Bronchial epithelial cell (primary cell): ENCODE data around the gene NAMPT. TPM values are rescaled to one million over a fixed set of nuclear protein-coding genes. Genes with fewer than 3 reads are reported as not detected.

Experiments used
- DNase-seq: peaks from one replicate; pipeline ENCODE4 v3.0.0-alpha.2; 2010; ENCODE audit warnings: low read depth
- FAIRE-seq: peaks from 2 replicates; lab custom pipeline; 2011; peaks lifted over from hg19 to GRCh38; lab: Jason Lieb, UNC
- H3K27me3 ChIP-seq: 2 replicates; pipeline ENCODE4 v1.5.1; 2011; ENCODE audit warnings: low read length; ENCODE audit not compliant: control insufficient read depth, insufficient read depth
- H3K36me3 ChIP-seq: 2 replicates; pipeline ENCODE4 v1.5.1; 2011; ENCODE audit warnings: low read length; ENCODE audit not compliant: control insufficient read depth, insufficient read depth
- H3K4me3 ChIP-seq: 2 replicates; pipeline ENCODE4 v1.5.1; 2011; ENCODE audit warnings: mild to moderate bottlenecking, low read depth, low read length, control low read depth
- CTCF ChIP-seq: IDR thresholded peaks from 2 replicates; pipeline ENCODE4 v1.5.1; 2011; ENCODE audit warnings: mild to moderate bottlenecking, moderate library complexity, low read length, control low read depth, inconsistent platforms; ENCODE audit not compliant: insufficient read depth, severe bottlenecking
- total RNA-seq: library from RNA; depleted of rRNA; stranded (reverse); fragments of >200 nt; gene quantifications from 2 replicates; pipeline ENCODE4 v1.2.1, GENCODE V29; 2014

The NAMPT gene
- total RNA-seq, 1 donor from 2014 or later = 175 TPM

GRCh38 chr7:106281585-106282318, 3.0 kb downstream of the NAMPT start:
- no peaks in the 10 kb centered on the region for H3K27me3 ChIP-seq
- H3K36me3 ChIP-seq = peaks cover 5% of the 10 kb centered on the region
- TF ChIP-seq CTCF = no peak
- no peak for DNase-seq
- no peak overlapping the region for H3K4me3 ChIP-seq
- no peak for FAIRE-seq

- no peaks in the 10 kb centered on the region for H3K27me3 ChIP-seq
- no peak for FAIRE-seq
- no peak for DNase-seq
- no peak overlapping the region for H3K4me3 ChIP-seq
- H3K36me3 ChIP-seq = peaks cover 8% of the 10 kb centered on the region
- TF ChIP-seq CTCF = no peak
Observed at GRCh38 chr7:106281127-106281526, 3.7 kb downstream of the NAMPT start.

GRCh38 chr7:106279425-106280197, 5.2 kb downstream of the NAMPT start:
- peaks cover 11% of the 10 kb centered on the region for H3K36me3 ChIP-seq
- no peak overlapping the region for H3K4me3 ChIP-seq
- H3K27me3 ChIP-seq = no peaks in the 10 kb centered on the region
- DNase-seq (no peak), FAIRE-seq (no peak)
- no peak for TF ChIP-seq CTCF

- FAIRE-seq (no peak), DNase-seq (no peak)
- no peak for TF ChIP-seq CTCF
- Histone ChIP-seq H3K36me3 (peaks cover 11% of the 10 kb centered on the region), H3K4me3 (no peak overlapping the region), H3K27me3 (no peaks in the 10 kb centered on the region)
Observed at GRCh38 chr7:106278695-106279094, 6.1 kb downstream of the NAMPT start.

- no peak for FAIRE-seq
- H3K4me3 ChIP-seq = no peak overlapping the region
Observed at GRCh38 chr7:106277976-106278375, 6.8 kb downstream of the NAMPT start.

More at GRCh38 chr7:106277976-106278375, 6.8 kb downstream of the NAMPT start:
- H3K27me3 ChIP-seq = no peaks in the 10 kb centered on the region
- peaks cover 15% of the 10 kb centered on the region for H3K36me3 ChIP-seq
- TF ChIP-seq CTCF = no peak
- no peak for DNase-seq
